IMR-90 (cell line): ENCODE data around the gene SCAMP2. TPM values are rescaled to one million over a fixed set of nuclear protein-coding genes. Genes with fewer than 3 reads are reported as not detected.
A peak's percentile ranks its signal among the peaks of the same experiment; 100 is the strongest.

Experiments
- ATAC-seq: fragments of 200-7000 bp; cut with Tn5 transposase; 2 replicates; pipeline ENCODE4 v1.9.1; 2020; ENCODE audit warnings: low read depth, mild to moderate bottlenecking, moderate library complexity
- BruUV-seq: library from RNA; stranded (reverse); fragments of 400-500 nt; replicated peaks from 2 replicates; lab custom pipeline; 2021; lab: Mats Ljungman, UMichigan
- CTCF ChIA-PET: fragments of 300-600 bp; formaldehyde crosslinking; extraction: SDS; loops from one replicate; lab custom pipeline; 2021; ENCODE audit warnings: antibody characterized with exemption; lab: Yijun Ruan, JAX
- POLR2A ChIA-PET: fragments of 300-600 bp; sonication (Branson Sonifier 250); formaldehyde crosslinking; loops from one replicate; lab custom pipeline; 2022; ENCODE audit warnings: antibody characterized with exemption; ENCODE audit not compliant: unreplicated experiment; lab: Charles Lee
- DNase-seq: peaks from one replicate; pipeline ENCODE4 v3.0.0; 2013
- H2AFZ ChIP-seq: replicated peaks from 2 replicates; pipeline ENCODE3; 2013; ENCODE audit warnings: low read length, mild to moderate bottlenecking; ENCODE audit not compliant: poor library complexity
- H2AK5ac ChIP-seq: 2 replicates; pipeline ENCODE4 v1.6.1; 2013; ENCODE audit warnings: low read depth, low read length, inconsistent platforms
- H2AK9ac ChIP-seq: replicated peaks from 2 replicates; pipeline ENCODE3; 2013; ENCODE audit warnings: mild to moderate bottlenecking, low read depth, low read length, moderate library complexity; ENCODE audit not compliant: poor library complexity
- H2BK120ac ChIP-seq: 2 replicates; pipeline ENCODE4 v1.6.1; 2013; ENCODE audit warnings: low read depth, low read length, inconsistent platforms
- H2BK15ac ChIP-seq: 3 replicates; pipeline ENCODE4 v1.6.1; 2013; ENCODE audit warnings: low read depth, low read length, inconsistent platforms
- H2BK20ac ChIP-seq: 2 replicates; pipeline ENCODE4 v1.6.1; 2013; ENCODE audit warnings: low read depth, mild to moderate bottlenecking, inconsistent platforms, low read length, moderate library complexity
- H2BK5ac ChIP-seq: 2 replicates; pipeline ENCODE4 v1.6.1; 2013; ENCODE audit warnings: mild to moderate bottlenecking, low read depth, low read length, inconsistent platforms; ENCODE audit not compliant: poor library complexity, severe bottlenecking
- H3K14ac ChIP-seq: replicated peaks from 2 replicates; pipeline ENCODE4 v1.6.1; 2013; ENCODE audit warnings: low read depth, low read length, inconsistent platforms
- H3K18ac ChIP-seq: 2 replicates; pipeline ENCODE4 v1.6.1; 2013; ENCODE audit warnings: low read depth, low read length, control low read depth
- H3K23ac ChIP-seq: 2 replicates; pipeline ENCODE4 v1.6.1; 2013; ENCODE audit warnings: low read depth, low read length, inconsistent platforms
- H3K27ac ChIP-seq: 2 replicates; pipeline ENCODE4 v1.5.1; 2013; ENCODE audit warnings: mild to moderate bottlenecking, control low read depth, low read length; ENCODE audit not compliant: insufficient read depth
- H3K27me3 ChIP-seq: 2 replicates; pipeline ENCODE4 v1.6.1; 2013; ENCODE audit warnings: low read length; ENCODE audit not compliant: control insufficient read depth, insufficient read depth
- H3K36me3 ChIP-seq: 2 replicates; pipeline ENCODE4 v1.6.1; 2013; ENCODE audit warnings: low read length, mixed read lengths; ENCODE audit not compliant: control insufficient read depth, insufficient read depth
- H3K4ac ChIP-seq: 2 replicates; pipeline ENCODE4 v1.6.1; 2013; ENCODE audit warnings: low read depth, low read length, inconsistent platforms
- H3K4me1 ChIP-seq: 2 replicates; pipeline ENCODE4 v1.6.1; 2013; ENCODE audit warnings: low read length, mixed read lengths; ENCODE audit not compliant: control insufficient read depth, insufficient read depth
- H3K4me2 ChIP-seq: 2 replicates; pipeline ENCODE4 v1.6.1; 2013; ENCODE audit warnings: low read depth, mild to moderate bottlenecking, control low read depth, low read length, moderate library complexity
- H3K4me3 ChIP-seq: 2 replicates; pipeline ENCODE4 v1.5.1; 2013; ENCODE audit warnings: low read depth, mild to moderate bottlenecking, control low read depth, low read length, moderate library complexity; ENCODE audit not compliant: insufficient read depth
- H3K56ac ChIP-seq: 2 replicates; pipeline ENCODE4 v1.6.1; 2013; ENCODE audit warnings: low read length, inconsistent platforms; ENCODE audit not compliant: insufficient read depth; ENCODE audit errors: extremely low read depth
- H3K79me1 ChIP-seq, 2 experiments: 2 replicates each; pipeline ENCODE4 v1.6.1; 2013; ENCODE audit warnings: low read length in 2 of 2, inconsistent platforms in 1 of 2, low read depth in 1 of 2
- H3K9ac ChIP-seq: 2 replicates; pipeline ENCODE4 v1.6.1; 2013; ENCODE audit warnings: low read depth, low read length, control low read depth
- H3K9me1 ChIP-seq: 2 replicates; pipeline ENCODE4 v1.6.1; 2013; ENCODE audit warnings: low read length, inconsistent platforms; ENCODE audit not compliant: insufficient read depth
- H3K9me3 ChIP-seq: 2 replicates; pipeline ENCODE4 v1.6.1; 2013; ENCODE audit warnings: low read length; ENCODE audit not compliant: control insufficient read depth, insufficient read depth
- H4K20me1 ChIP-seq: 2 replicates; pipeline ENCODE4 v1.6.1; 2013; ENCODE audit warnings: low read length, inconsistent platforms; ENCODE audit not compliant: insufficient read depth
- H4K5ac ChIP-seq: 2 replicates; pipeline ENCODE4 v1.6.1; 2013; ENCODE audit warnings: mild to moderate bottlenecking, low read depth, low read length, control low read depth
- H4K8ac ChIP-seq, 2 experiments: 2 replicates each; pipeline ENCODE4 v1.6.1; 2013; ENCODE audit warnings: low read depth in 2 of 2, low read length in 2 of 2, control low read depth in 1 of 2, inconsistent platforms in 1 of 2
- H4K91ac ChIP-seq: 2 replicates; pipeline ENCODE4 v1.6.1; 2013; ENCODE audit warnings: low read depth, low read length, inconsistent platforms; ENCODE audit not compliant: insufficient read depth
- BHLHE40 ChIP-seq: fragments of 150-350 bp; IDR thresholded peaks from 2 replicates; pipeline ENCODE4 v1.6.1; 2016; ENCODE audit warnings: mild to moderate bottlenecking, low read depth, low read length
- CEBPB ChIP-seq: IDR thresholded peaks from 2 replicates; pipeline ENCODE4 v1.6.1; 2012; ENCODE audit warnings: low read depth, low read length, improper control_type of control experiment
- ELK1 ChIP-seq: fragments of 150-350 bp; IDR thresholded peaks from 2 replicates; pipeline ENCODE4 v1.6.1; 2016; ENCODE audit warnings: low read depth, mild to moderate bottlenecking, low read length, moderate library complexity, borderline replicate concordance
- FOS ChIP-seq: fragments of 150-350 bp; IDR thresholded peaks from 2 replicates; pipeline ENCODE4 v1.6.1; 2016; ENCODE audit warnings: low read depth, low read length
- MXI1 ChIP-seq: IDR thresholded peaks from 2 replicates; pipeline ENCODE4 v1.6.1; 2012; ENCODE audit warnings: low read depth, mild to moderate bottlenecking, low read length, moderate library complexity, borderline replicate concordance
- NFE2L2 ChIP-seq: fragments of 150-350 bp; IDR thresholded peaks from 2 replicates; pipeline ENCODE4 v1.6.1; 2016; ENCODE audit warnings: low read depth, mild to moderate bottlenecking, low read length
- RFX5 ChIP-seq: IDR thresholded peaks from 2 replicates; pipeline ENCODE4 v1.8.0; 2012; ENCODE audit warnings: low read depth, mild to moderate bottlenecking, low read length, moderate library complexity
- SMC3 ChIP-seq: fragments of 150-350 bp; IDR thresholded peaks from 2 replicates; pipeline ENCODE4 v1.6.1; 2016; ENCODE audit warnings: low read depth, mild to moderate bottlenecking, antibody characterized with exemption, low read length, moderate library complexity
- WGBS, 2 experiments: methylation state at CpG; one replicate each; pipeline versions ENCODE4 v1.1.5 to v1.1.7; 2013; ENCODE audit warnings: missing lambda C conversion rate in 2 of 2; ENCODE audit not compliant: insufficient read length in 1 of 2; ENCODE audit errors: extremely low coverage in 2 of 2; 5-methylcytosine and 5-hydroxymethylcytosine counted together
- dilution Hi-C: fragments of 300-500 bp; cut with HindIII; formaldehyde crosslinking; loops from one replicate; pipeline ENCODE4 v1.14.3; 2018; ENCODE audit warnings: low sequenced_read_pairs; ENCODE audit not compliant: unreplicated experiment
- in situ Hi-C: fragments of 300-500 bp; cut with MboI; formaldehyde crosslinking; loops from 3 replicates; pipeline ENCODE4 v1.14.3; 2019; ENCODE audit warnings: low sequenced_read_pairs, inconsistent platforms, mixed read lengths
- intact Hi-C: fragments of 100-400 bp; cut with micrococcal nuclease; formaldehyde crosslinking; loops from 2 replicates; pipeline ENCODE4 v1.10.0; 2022
- polyA plus RNA-seq, 3 experiments: library from polyadenylated mRNA; depleted of rRNA; stranded (reverse); fragments of >200 nt; gene quantifications; 2 replicates each; pipeline ENCODE4 v1.2.3, GENCODE V29; 2012; ENCODE audit warnings: low replicate concordance in 1 of 3
- total RNA-seq: library from RNA; depleted of rRNA; stranded (reverse); fragments of >200 nt; gene quantifications from 2 replicates; pipeline ENCODE4 v1.2.3, GENCODE V29; 2012

SCAMP2 gene
- total and polyA plus RNA-seq, 2 of the 4 experiments (the other 2 are of a cell fraction) = 25.8 to 111 TPM

GRCh38 chr15:74802290-74802689 is 70.9 kb downstream of the SCAMP2 start:
- H2BK20ac ChIP-seq = no peak overlapping the region
- dilution Hi-C loops = no loop called here
- no peak overlapping the region for H2AK5ac ChIP-seq
- intact Hi-C loops = no loop called here
- POLR2A ChIA-PET = no interaction called here
- no peak overlapping the region for H2BK15ac ChIP-seq
- H4K5ac ChIP-seq = no peak overlapping the region
- H3K18ac ChIP-seq = no peak overlapping the region
- H4K91ac ChIP-seq = no peak overlapping the region
- CTCF ChIA-PET = interaction anchor here (1.2 kb wide), 1 partner anchor 31 kb away, joined by 3 read pairs; no protein-coding TSS in a partner anchor
- peaks cover 3 to 37% of the 10 kb centered on the region in 2 experiments; a peak in 3 of 4 replicates for H3K79me1 ChIP-seq
- peaks cover 32% of the 10 kb centered on the region for H4K20me1 ChIP-seq
- no peak overlapping the region for H2BK120ac ChIP-seq
- no peaks in the 10 kb centered on the region for H3K9me1 ChIP-seq
- no peaks in the 10 kb centered on the region for H3K27me3 ChIP-seq
- H3K36me3 ChIP-seq = peaks cover 44% of the 10 kb centered on the region
- H2BK5ac ChIP-seq = no peak overlapping the region
- DNase-seq = no peak
- no TSS peak for BruUV-seq
- no peak overlapping the region for H3K4ac ChIP-seq
- no peak overlapping the region for H4K8ac ChIP-seq
- H3K9ac ChIP-seq = no peak overlapping the region
- no peak overlapping the region for H3K4me3 ChIP-seq
- H3K56ac ChIP-seq = no peak overlapping the region
- in situ Hi-C loops = no loop called here
- H3K9me3 ChIP-seq = no peaks in the 10 kb centered on the region
- no peak overlapping the region for H3K14ac ChIP-seq
- peak overlapping the region; percentile 39 for H2AFZ ChIP-seq
- no peak overlapping the region for H2AK9ac ChIP-seq
- no peak overlapping the region for H3K4me2 ChIP-seq
- TF ChIP-seq ELK1 = no peak
- TF ChIP-seq NFE2L2 = no peak
- no peak for TF ChIP-seq RFX5
- TF ChIP-seq CEBPB = no peak
- no peak for TF ChIP-seq FOS
- TF ChIP-seq MXI1 = no peak
- TF ChIP-seq SMC3 = no peak
- TF ChIP-seq BHLHE40 = no peak
- ATAC-seq = no peak
- no peak overlapping the region for H3K27ac ChIP-seq
- H3K23ac ChIP-seq = no peak overlapping the region
- WGBS, 2 experiments = 96% methylated on average over 16 of the region's 20 CpGs; no CpG with 5 or more reads in 1 of the 2 experiments
- peaks cover 2% of the 10 kb centered on the region; the same call in 1 of the 2 replicates for H3K4me1 ChIP-seq
